ENCODE results near the gene WDPCP.
"Not testable (repeated sequence)": the region's sequence is repeated elsewhere in the genome, so short reads cannot be mapped to it uniquely, and the experiment has no call there.

The WDPCP gene

GRCh38 chr2:63588385-63589147 lies at the start of gene WDPCP, which contains the start of gene MDH1:
WDPCP (minus strand) TSS chr2:63588477; CDS start chr2:63588271, 206 bp downstream.
MDH1 (plus strand) TSS chr2:63588963; CDS start chr2:63589044, 81 bp downstream.
- peak; percentile 79 for DNase-seq (ENCODE audit: low spot score)
- in situ Hi-C loops (cut with MboI; ENCODE audit: low sequenced_read_pairs, unreplicated experiment): no loop called here
- TF ChIP-seq, protein P1, sequence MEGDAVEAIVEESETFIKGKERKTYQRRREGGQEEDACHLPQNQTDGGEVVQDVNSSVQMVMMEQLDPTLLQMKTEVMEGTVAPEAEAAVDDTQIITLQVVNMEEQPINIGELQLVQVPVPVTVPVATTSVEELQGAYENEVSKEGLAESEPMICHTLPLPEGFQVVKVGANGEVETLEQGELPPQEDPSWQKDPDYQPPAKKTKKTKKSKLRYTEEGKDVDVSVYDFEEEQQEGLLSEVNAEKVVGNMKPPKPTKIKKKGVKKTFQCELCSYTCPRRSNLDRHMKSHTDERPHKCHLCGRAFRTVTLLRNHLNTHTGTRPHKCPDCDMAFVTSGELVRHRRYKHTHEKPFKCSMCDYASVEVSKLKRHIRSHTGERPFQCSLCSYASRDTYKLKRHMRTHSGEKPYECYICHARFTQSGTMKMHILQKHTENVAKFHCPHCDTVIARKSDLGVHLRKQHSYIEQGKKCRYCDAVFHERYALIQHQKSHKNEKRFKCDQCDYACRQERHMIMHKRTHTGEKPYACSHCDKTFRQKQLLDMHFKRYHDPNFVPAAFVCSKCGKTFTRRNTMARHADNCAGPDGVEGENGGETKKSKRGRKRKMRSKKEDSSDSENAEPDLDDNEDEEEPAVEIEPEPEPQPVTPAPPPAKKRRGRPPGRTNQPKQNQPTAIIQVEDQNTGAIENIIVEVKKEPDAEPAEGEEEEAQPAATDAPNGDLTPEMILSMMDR (IDR thresholded peaks at IDR 0.05; ENCODE audit: borderline replicate concordance, control extremely low read depth, extremely low read depth, insufficient read depth, missing control alignments): no peak

- TF ChIP-seq, protein P1 (IDR thresholded peaks at IDR 0.05; ENCODE audit: borderline replicate concordance, control extremely low read depth, extremely low read depth, insufficient read depth, missing control alignments): no peak
- in situ Hi-C loops (cut with MboI; ENCODE audit: low sequenced_read_pairs, unreplicated experiment): no loop called here
These were observed 44.1 kb upstream of the WDPCP start for GRCh38 chr2:63632382-63632781.

DNA sequence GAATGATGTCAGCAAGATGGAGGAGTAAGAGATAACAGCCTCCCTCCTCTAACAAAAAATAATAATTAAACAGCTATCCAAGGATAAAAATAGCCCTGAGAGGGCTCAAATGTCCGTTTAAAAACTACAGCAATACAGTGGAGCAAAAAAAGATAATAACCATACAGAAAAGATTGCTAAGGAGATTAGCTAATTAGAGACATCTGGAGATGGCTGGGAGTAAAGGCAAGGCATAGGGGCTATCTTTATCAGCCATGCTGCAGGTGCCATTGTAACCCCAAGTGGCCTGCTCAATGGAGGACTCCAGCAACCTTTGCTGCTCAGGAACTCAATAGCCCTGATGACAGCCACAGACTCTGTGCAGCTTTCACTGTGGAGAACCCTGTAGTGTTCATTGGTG lies 43.2 kb upstream of the WDPCP start:
- no peak for DNase-seq (ENCODE audit: low spot score)
- TF ChIP-seq, protein P1 (IDR thresholded peaks at IDR 0.05; ENCODE audit: borderline replicate concordance, control extremely low read depth, extremely low read depth, insufficient read depth, missing control alignments): no peak
- in situ Hi-C loops (cut with MboI; ENCODE audit: low sequenced_read_pairs, unreplicated experiment): no loop called here

More at GRCh38 chr2:63632382-63632781, 44.1 kb upstream of the WDPCP start:
- DNase-seq (ENCODE audit: low spot score): no peak

GRCh38 chr2:63628403-63628942 lies 40.2 kb upstream of the WDPCP start:
- TF ChIP-seq, protein P1 (IDR thresholded peaks at IDR 0.05; ENCODE audit: borderline replicate concordance, control extremely low read depth, extremely low read depth, insufficient read depth, missing control alignments): no peak
- peak; percentile 27 for DNase-seq (ENCODE audit: low spot score)
- in situ Hi-C loops (cut with MboI; ENCODE audit: low sequenced_read_pairs, unreplicated experiment): no loop called here

- no peak for DNase-seq (ENCODE audit: low spot score)
- in situ Hi-C loops (cut with MboI; ENCODE audit: low sequenced_read_pairs, unreplicated experiment): no loop called here
- TF ChIP-seq, protein P1 (IDR thresholded peaks at IDR 0.05; ENCODE audit: borderline replicate concordance, control extremely low read depth, extremely low read depth, insufficient read depth, missing control alignments): no peak
These were observed 39.6 kb upstream of the WDPCP start for GRCh38 chr2:63627866-63628265.

DNA sequence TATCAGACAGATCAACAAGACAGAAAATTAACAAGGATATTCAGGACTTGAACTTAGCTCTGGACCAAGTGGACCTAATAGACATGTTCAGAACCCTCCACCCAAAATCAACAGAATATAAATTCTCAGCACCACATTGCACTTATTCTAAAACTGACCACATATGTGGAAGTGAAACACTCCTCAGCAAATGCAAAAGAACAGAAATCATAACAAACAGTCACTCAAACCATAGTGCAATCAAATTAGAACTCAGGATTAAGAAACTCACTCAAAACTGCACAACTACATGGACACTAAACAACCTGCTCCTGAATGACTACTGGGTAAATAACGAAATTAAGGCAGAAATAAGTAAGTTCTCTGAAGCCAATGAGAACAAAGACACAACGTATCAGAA lies 35.5 kb upstream of the WDPCP start:
- DNase-seq (ENCODE audit: low spot score); in situ Hi-C loops (cut with MboI; ENCODE audit: low sequenced_read_pairs, unreplicated experiment): not testable (repeated sequence)

DNA sequence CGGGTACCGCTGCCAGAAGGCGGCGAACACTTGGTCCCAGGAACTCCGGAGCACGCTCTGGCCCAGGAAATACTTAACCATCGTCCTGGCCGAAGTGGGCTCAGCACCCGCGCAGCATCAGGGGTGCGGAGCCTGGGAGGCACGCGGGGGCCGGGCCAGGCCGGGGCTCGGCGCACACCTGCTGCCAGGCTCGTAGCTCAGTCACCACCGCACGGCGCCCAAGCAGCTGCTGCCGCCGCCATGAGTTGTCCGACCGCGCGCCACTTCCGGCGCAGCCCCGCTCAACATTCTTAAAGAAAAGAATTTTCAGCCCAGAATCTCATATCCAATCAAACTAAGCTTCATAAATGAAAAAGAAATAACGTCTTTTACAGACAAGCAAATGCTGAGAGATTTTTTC lies 34.5 kb upstream of the WDPCP start:
- DNase-seq (ENCODE audit: low spot score): no peak
- TF ChIP-seq, protein P1 (IDR thresholded peaks at IDR 0.05; ENCODE audit: borderline replicate concordance, control extremely low read depth, extremely low read depth, insufficient read depth, missing control alignments): no peak
- in situ Hi-C loops (cut with MboI; ENCODE audit: low sequenced_read_pairs, unreplicated experiment): no loop called here
